DMS153 (cell line): ENCODE results near the gene SLC1A4.

Experiments used
- DNase-seq: peaks from one replicate; lab custom pipeline; 2025; lab: John Stamatoyannopoulos, UW

SLC1A4 gene

DNA sequence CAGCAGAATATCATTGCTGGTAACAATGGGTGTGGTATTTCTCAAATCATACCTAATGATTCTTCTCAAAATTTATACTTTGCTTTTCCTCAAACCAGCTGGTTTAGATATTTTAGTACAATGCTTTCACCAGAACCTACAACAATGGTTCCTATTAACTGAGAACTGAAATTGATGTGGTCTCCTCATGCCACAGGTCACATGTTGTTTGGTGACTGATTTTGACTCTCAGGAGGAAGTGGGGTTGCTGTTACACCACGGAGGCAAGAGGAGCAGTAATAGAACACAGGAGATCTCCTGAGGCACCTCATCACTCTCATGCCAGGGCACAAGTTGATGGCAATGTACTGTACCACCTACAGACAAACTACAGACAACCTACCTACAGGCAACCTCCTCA is 64.0 kb downstream of the SLC1A4 start:
- no peak for DNase-seq

DNA sequence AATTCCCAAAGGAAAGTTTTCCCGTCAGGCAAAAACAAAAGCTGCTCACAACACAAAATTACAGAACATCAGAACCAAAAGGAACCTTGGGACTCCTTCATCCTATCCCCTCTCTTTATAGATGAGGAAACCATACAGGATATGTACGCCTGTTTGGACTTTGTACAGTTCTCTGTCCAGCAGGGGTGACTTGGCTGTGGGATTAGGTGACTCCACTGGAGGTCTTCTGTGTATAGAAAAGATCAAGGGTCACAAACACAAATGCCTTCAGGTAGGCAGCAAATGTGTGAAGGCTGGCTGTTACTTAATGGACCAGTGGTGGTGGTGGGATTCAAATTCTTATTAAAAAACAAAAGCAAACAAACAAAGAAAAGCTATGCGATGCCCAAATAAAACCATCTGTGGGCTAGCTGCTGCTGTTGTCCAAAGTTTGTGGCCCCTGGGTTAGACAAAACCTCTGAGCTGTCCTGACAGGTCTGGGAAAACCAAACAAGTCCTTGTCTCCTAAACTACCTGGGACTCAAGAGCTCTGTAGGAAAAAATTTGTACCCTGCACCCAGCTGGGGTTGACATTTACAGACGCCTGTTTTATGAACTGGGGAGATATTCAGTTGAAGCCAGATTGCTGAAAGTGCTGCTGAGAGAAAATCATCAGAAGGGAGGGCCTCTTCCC is 65.7 kb downstream of the SLC1A4 start:
- DNase-seq = no peak

DNA sequence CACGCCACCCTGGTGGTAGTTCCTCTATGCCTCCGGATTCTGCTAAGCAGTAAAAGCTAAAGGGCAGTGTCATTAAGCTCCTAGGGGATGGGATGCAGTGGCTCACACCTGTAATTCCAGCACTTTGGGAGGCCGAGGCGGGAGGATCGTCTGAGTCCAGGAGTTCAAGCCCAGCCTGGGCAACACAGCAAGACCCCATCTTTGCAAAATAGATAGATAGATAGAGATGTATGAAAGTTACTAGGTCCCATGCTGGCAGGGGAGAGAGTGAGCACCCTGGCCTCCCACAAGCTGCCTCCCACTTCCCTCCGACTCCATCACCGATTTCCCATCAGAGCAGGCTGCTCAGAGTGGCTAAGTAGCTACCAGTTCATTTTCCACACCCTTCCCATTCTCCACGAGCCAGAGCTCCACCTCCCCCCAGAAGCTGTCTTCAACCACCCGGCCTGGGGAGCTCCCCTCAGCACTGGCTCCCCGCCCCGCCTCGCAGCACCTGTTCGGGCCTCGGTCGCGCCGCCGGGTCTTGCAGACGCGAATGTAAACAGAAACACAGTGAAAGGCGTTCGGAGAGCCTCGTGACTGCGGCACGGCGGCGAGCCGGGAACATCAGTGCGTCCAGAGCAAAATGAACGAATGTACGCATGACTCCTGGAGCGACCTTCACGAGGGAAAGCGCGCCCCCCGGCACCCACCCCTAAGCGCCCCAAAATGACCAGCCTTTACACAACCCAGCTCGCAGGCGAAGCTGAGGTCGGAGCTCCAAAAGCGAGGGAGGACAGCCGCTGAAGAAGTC is 66.4 kb downstream of the SLC1A4 start:
- peak; percentile 34 for DNase-seq

DNA sequence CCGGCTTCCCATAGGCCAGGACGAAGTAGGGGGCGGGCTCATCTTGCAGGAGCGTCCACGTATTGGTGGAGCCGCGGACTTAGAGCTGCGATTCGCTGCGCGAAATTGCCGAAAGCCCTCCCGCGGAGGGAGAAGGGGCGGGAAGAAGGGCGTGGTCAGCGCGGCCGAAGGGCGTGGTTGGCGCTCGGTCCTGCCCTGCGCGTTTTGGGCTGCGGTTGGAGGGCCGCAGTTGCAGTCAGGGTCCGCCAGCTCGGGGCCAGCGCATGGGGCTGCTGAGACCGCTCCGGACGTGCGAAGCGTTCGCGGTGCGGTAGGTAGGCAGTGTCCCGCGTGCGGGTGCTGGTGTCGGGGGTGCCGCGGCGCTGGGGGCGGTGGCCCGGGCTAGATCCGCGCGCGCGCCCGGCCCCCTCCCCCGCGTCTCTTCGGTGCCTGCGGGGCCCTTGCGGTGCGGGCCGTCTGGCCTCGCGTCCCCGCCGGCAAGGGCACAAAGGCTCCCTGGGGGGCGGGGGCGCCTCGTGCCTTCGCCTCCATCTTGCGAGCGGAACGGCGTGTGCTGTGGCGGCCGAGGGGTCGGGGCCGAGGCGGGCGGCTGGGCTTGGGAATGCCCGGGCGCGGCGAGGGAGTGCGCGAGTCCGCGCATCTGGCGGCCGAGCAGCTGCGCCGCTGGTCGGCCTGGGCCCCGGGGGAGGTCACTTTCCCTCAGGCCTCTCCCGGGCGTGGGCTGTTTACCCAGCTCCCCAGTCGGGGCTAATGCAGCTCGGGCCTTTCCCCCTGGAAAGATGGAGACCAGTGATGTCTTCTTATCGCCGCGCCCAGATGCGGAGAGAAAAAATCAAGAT is 67.2 kb downstream of the SLC1A4 start, which contains the start of gene CEP68:
CEP68 (plus strand) TSS at position 202 of the 839 bp plus-strand sequence. CDS start 13,029 bp downstream, outside the sequence.
- peak; percentile 93 for DNase-seq

DNA sequence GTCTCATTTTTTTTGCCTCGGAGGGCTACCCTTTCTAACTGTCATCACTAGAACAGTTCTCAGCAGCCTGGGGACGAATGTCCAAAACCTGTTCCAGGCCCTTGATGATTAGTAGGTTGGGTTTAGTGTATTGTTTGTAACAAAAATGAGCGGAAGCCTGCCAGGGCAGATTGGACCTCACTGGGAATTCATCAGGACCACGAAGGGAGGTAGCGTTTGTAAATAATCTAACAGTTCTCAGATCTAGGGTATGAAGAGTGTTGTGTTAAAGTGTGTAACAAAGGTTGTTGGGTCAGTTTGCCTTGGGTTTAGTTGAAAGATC is 67.8 kb downstream of the SLC1A4 start:
- DNase-seq = no peak

DNA sequence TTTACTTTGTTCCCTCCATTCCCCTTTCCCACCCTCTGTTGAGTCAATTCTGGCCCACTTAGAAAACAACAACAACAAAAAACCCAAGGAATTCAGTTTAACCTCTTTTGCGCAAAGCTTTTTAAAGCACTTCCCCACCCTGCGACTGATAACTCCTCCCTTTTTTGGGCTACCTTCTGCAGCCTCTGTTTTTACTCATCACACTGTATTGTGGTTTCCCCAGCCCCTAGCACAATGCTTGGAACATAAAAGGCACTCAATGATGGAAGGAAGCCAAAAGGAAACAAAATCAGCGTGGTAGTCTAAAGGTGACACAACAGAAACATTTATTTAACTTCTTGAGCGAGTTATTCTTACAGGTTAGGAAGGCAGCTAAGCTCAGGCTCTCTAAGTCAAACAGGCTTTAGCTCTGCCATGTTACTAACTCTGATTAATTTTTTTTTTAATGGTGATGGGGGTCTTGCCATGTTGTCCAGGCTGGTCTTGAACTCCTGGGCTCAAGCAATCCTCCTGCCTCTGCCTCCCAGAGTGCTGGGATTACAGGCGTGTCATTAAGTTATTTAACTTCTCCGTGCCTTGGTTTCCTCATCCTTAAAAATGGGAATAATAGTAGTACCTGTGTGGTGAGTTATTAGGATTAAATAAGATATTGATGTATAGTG is 68.3 kb downstream of the SLC1A4 start:
- DNase-seq = peak; percentile 67

DNA sequence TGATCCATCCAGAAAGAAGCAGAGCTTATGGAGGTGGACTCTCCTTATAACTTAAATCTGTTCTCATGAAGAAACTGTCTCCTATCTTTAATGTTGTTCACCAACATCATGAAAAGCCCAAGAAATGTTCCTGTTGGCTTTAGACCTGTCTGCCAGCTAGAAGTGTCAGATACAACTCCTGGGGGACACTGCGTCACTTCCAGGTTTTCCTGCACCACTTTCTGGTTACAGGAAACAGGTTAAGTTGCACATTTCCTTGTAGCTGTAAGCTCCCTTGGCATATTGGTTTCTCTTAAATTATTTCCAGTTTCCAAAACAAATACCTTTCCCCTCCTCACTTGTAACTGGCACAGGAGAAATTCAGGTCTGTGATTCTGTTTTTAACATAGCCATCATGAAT is 69.9 kb downstream of the SLC1A4 start:
- DNase-seq = no peak

DNA sequence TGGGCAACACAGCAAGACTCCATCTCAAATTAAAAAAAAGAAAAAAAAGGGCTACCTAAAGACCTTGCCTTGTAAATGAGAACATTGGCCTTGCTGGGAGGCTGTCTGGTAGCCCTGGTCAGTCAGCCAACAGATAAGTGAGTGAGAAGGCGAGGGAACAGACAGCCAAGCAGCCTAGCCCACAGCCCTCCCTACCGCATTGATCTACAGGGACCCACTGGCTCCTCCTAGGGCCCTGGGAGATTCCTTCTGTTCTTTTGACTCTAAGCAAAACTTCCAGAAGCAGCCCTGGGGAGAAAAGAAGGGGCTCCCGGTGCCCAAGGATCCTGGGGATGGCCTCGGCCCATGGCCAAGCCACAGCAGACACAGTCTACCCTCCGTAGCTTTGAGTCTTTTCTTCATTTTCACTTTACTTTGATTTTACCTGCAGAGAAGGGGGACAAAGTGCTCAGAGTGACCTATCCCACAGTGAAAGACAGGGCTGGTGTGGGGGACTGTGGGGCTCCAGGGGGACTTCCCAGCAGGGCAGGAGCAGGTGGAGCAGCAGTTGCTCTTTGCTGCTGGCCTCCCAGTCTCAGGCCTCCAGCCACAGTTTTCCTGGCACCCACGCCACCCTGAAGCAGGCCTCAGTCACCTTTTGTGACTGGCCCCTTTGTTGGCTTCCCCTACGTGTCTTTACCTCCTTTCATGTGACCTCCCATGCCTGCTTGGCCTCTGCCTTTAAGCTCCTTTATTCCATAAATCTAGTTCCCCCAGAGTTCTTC is 72.1 kb downstream of the SLC1A4 start:
- DNase-seq = no peak

DNA sequence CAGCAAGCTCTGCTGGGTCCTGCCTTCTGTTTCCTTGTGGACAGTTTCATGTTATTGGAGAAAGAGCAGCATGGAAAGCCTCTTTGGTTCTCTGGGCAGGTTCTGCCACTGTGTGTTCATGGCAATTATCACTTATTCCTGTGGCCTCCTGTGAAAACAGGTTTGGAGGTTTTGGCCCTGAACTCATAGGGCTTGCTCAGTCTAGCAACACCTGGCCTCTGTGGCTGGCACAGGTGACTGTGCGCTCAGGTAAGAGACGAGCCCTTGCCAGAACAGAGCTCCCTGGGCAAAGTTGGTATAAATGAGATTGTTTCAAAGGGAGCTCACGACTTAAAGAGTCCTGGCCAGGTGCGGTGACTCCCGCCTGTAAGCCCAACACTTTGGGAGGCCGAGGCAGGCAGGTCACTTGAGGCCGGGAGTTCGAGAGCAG is 72.7 kb downstream of the SLC1A4 start:
- no peak for DNase-seq

DNA sequence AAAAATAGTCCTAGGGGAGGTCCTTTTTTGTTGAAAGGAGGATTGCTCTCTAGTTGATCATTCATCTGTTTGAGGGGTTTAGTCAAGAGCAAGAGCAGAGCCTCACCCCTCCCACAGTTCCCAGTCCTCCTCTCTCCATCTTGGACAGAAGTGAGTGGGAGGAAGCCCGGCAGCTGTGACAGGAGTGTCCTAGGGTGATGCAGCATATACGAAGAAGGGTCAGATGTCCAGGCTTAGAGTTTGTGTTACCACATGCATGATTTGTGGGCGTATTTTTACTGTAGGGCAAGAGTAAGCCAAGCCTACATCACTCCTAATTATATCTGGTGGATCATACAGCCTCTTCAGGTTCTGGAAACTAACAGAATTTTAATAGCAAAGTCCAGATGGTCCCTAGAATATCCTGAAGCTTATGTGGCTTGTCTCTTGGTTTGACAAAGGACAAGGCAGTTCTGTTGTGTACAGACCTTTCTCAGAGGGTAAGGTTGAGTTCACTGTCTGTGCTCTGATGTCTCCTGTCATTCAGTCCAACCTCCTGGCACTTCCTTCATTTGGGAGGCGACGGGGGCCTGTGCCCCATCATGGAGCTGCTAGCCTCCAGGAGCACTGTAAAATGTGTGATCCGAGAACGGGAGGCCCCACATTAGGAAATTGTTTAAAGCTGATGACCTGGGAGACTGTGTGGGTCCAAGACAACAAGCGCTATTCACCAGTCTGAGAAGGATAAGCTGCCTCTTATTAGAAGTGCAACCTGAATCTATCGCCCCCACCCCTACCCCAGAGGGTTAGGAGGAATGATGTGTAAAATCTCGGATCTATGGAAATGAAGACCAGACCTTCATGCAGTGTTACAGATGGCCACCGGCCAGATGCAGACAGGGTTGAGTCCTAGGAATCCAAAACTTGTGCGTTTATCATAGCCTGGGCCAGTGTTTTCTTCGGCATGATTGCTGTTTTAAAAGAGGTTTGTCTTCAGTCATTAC is 73.9 kb downstream of the SLC1A4 start:
- no peak for DNase-seq

DNA sequence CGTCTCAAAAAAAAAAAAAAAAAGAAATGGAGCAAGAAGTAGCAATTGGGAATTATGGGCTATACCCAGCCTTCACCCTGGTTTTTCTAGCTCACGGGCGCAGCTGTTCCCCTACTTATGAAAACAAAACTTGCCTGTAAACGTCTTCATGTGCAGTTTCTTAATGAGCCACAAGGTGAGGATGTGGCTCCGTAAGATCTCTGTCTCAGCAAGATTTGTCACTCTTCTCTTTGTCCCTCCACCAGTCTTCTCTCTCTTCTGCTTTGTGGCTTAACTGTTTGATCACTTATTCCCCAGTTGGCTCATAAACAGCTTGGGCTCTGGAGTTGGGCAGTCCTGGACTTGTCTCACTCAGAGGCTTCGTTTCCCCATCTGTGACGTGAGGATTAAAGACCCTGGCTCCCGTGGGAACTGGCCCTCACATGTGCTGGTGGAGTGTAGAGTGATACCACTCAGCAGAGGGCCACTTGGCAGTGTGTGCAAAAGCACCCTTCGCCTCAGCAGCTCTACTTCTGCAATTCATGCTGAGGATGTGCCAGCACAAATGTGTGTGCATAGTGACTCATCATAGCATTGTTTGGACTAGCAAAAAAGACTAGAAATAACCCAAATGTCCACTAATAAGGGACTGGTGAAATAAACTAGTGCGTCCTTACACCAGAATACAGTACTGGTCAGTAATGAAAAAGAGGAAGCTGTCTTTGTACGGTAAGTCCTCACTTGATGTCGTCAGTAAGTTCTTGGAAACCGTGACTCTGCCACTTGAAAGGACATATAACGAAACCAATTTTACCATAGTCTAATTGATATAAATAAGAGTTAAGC is 75.7 kb downstream of the SLC1A4 start:
- peak; percentile 47 for DNase-seq

DNA sequence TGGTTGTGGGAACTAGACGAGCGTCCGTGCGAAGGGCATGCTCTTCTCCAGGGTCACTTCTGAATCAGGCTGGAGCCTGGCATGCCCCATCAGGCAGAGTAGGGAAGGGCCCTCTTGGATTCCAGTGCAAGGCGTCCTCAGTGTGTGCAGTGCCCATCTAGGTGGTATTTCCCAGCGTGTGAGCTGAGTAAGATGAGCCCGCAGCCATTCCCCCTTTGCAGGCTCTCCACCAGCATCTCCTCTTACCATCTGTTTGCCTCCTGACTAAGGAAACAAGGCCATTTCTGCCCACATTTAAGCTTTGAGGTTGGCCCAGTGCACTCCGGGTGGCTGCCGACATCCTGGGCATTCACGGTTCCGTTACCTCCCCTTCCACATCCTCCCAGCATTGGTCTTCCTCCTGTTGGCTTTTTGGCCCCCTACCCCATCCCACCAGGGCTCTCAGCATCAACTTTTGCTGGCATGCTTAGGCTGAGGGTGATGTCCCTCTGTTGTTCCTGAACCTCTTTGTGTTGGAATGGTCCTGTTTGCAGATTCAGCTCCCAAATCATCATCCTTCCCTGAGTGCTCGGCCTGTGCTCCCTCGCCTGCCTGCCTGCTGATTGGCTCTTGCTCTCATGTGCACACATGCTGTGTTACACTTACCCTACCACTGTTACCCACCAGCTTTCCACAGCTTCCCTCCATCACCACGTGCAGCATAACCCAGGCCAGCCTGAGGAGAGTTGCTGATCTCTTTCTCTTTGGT is 78.8 kb downstream of the SLC1A4 start:
- no peak for DNase-seq

DNA sequence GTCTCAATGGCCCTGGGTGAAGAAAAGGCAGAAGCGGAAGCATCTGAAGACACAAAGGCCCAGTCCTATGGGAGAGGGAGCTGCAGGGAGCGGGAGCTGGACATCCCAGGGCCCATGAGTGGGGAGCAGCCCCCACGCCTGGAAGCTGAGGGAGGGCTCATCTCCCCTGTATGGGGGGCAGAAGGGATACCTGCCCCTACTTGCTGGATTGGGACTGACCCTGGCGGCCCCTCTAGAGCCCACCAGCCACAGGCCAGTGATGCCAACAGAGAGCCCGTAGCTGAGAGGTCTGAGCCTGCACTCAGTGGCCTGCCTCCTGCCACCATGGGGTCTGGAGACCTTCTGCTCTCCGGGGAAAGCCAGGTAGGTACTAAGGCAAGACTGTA is 80.2 kb downstream of the SLC1A4 start:
- no peak for DNase-seq

DNA sequence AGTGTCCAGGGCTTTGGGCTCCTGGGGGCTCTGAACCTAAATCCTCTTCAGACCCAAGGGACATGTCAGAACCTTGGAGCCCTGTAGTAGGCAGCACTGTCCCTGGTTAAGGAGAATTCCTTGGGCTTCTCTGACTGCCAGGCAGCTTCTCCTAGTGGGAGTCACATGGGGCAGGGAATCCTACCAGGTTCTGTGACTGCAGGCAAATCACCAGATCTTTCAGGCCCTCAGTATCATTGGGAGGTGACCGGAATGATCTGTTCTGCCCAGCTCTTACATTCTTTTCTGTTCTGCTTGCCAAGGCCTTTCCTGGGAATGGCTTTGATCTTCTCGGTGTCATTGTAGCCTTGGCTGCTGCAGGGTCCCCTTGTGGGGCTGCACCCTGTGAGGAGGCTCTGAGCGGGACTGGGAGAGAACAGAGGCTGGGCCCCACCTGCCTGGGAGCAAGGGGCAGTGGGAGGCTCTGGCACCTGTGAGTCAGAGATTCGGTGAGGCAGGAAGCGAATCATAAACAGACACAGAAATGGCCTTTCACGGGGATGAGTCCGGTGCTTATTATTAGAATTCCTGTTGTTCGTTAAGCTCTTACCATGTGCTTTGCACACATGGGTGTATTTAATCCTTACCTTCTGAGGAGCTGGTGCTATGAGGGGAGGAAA is 81.1 kb downstream of the SLC1A4 start:
- DNase-seq = no peak

DNA sequence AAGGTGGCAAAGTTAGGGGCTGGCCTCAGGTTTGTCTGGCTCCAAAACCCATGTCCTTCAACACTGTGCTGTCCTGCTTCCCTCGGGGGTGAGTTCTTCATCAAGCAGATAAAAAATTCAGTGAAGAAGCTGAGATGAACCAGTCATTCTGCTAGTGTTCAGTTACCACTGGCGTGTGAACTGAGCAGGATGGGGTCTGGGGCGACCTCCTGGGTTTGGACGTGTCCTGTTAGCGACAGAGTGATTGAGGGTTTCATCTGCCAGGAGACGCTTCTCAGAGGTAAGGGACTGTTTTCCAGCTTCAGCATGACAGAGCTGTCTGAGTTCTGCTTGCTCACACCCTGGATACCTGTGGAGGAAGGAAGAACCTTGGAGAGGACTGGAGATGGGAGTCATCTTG is 81.7 kb downstream of the SLC1A4 start:
- DNase-seq = no peak

DNA sequence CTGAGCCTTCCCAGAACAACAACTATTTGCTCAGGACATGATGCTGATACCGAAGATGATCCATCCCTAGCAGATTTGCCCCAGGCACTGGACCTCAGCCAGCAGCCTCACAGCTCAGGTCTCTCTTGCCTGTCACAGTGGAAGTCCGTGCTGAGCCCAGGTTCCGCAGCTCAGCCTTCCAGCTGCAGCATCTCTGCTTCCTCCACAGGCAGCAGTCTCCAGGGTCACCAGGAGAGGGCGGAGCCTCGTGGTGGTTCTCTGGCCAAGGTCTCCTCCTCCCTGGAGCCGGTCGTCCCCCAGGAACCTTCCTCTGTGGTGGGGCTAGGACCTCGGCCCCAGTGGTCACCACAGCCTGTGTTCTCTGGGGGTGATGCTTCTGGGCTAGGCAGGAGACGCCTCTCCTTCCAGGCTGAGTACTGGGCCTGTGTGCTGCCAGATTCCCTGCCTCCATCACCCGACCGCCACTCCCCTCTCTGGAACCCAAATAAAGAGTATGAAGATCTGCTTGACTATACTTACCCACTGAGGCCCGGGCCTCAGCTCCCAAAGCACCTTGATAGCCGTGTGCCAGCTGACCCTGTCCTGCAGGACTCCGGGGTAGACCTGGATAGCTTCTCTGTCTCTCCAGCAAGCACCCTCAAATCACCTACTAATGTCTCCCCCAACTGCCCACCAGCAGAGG is 82.4 kb downstream of the SLC1A4 start:
- no peak for DNase-seq

DNA sequence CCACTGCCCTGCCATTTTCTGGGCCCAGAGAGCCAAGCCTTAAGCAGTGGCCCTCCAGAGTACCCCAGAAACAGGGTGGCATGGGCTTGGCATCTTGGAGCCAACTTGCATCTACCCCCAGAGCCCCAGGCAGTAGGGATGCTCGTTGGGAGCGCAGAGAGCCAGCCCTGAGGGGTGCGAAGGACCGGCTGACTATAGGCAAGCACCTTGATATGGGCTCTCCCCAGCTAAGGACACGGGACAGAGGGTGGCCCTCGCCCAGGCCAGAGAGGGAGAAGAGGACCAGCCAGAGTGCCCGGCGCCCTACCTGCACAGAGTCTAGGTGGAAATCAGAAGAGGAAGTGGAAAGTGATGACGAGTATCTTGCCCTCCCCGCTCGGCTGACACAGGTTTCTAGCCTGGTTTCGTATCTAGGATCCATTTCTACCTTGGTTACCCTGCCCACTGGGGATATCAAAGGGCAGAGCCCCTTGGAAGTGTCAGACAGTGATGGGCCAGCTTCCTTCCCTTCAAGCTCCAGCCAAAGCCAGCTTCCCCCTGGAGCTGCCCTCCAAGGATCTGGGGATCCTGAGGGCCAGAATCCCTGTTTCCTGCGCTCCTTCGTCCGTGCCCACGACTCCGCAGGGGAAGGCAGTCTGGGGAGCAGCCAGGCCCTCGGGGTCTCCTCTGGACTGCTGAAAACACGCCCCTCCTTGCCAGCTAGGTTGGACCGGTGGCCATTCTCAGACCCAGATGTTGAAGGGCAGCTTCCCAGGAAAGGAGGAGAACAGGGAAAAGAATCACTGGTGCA is 83.2 kb downstream of the SLC1A4 start:
- no peak for DNase-seq
